HG02642 (cell line): Measurements from ENCODE around the gene APBB1IP.
"Not testable (repeated sequence)": the region's sequence is repeated elsewhere in the genome, so short reads cannot be mapped to it uniquely, and the experiment has no call there.

ENCODE experiments used
- ATAC-seq: cut with Tn5 transposase; IDR thresholded peaks from one replicate; pipeline ENCODE4 v1.9.1; 2021; ENCODE audit warnings: mild to moderate bottlenecking; ENCODE audit not compliant: unreplicated experiment, poor library complexity

Gene APBB1IP

GRCh38 chr10:26441491-26442214, 3.5 kb downstream of the APBB1IP start:
- ATAC-seq = no peak

GRCh38 chr10:26445411-26446031, 7.4 kb downstream of the APBB1IP start:
- no peak for ATAC-seq

- ATAC-seq = no peak
Measured at GRCh38 chr10:26446258-26446657, 8.1 kb downstream of the APBB1IP start.

- ATAC-seq = peak; percentile 24
Measured at GRCh38 chr10:26448292-26448691, 10.2 kb downstream of the APBB1IP start.

- peak; percentile 86 for ATAC-seq
Measured at GRCh38 chr10:26448706-26449435, 10.7 kb downstream of the APBB1IP start.

- ATAC-seq = no peak
Measured at GRCh38 chr10:26449726-26450125, 11.6 kb downstream of the APBB1IP start.

GRCh38 chr10:26451903-26452302, 13.8 kb downstream of the APBB1IP start:
- no peak for ATAC-seq

- no peak for ATAC-seq
Measured at GRCh38 chr10:26453850-26454249, 15.7 kb downstream of the APBB1IP start.

GRCh38 chr10:26454891-26455290, 16.8 kb downstream of the APBB1IP start:
- no peak for ATAC-seq

- ATAC-seq = no peak
Measured at GRCh38 chr10:26455567-26456315, 17.6 kb downstream of the APBB1IP start.

- peak; percentile 94 for ATAC-seq
Measured at GRCh38 chr10:26457088-26457487, 18.9 kb downstream of the APBB1IP start.

- ATAC-seq = no peak
Measured at GRCh38 chr10:26460736-26461135, 22.6 kb downstream of the APBB1IP start.

- no peak for ATAC-seq
Measured at GRCh38 chr10:26463986-26464385, 25.8 kb downstream of the APBB1IP start.

- no peak for ATAC-seq
Measured at GRCh38 chr10:26464632-26465280, 26.6 kb downstream of the APBB1IP start.

GRCh38 chr10:26466531-26466930, 28.4 kb downstream of the APBB1IP start:
- not testable (repeated sequence) for ATAC-seq

GRCh38 chr10:26467639-26468038, 29.5 kb downstream of the APBB1IP start:
- no peak for ATAC-seq

- ATAC-seq = no peak
Measured at GRCh38 chr10:26468291-26468690, 30.1 kb downstream of the APBB1IP start.

GRCh38 chr10:26468700-26469099, 30.6 kb downstream of the APBB1IP start:
- ATAC-seq = peak; percentile 43

- ATAC-seq = no peak
Measured at GRCh38 chr10:26472492-26472778, 34.3 kb downstream of the APBB1IP start.

GRCh38 chr10:26474026-26474425, 35.9 kb downstream of the APBB1IP start:
- ATAC-seq = no peak
